IMR-90 (cell line): ENCODE data around the gene GNMT.

Experiments used
- CEBPB ChIP-seq: IDR thresholded peaks from 2 replicates; pipeline ENCODE4 v1.6.1; 2012; ENCODE audit warnings: low read depth, low read length, improper control_type of control experiment
- NFE2L2 ChIP-seq: fragments of 150-350 bp; IDR thresholded peaks from 2 replicates; pipeline ENCODE4 v1.6.1; 2016; ENCODE audit warnings: low read depth, mild to moderate bottlenecking, low read length
- SMC3 ChIP-seq: fragments of 150-350 bp; IDR thresholded peaks from 2 replicates; pipeline ENCODE4 v1.6.1; 2016; ENCODE audit warnings: low read depth, mild to moderate bottlenecking, antibody characterized with exemption, low read length, moderate library complexity
- TF ChIP-seq, protein P1 (sequence below): conservative IDR thresholded peaks from 2 replicates; pipeline ENCODE4 v1.5.1; 2012; ENCODE audit warnings: mild to moderate bottlenecking, low read depth, low read length, improper control_type of control experiment
- TF ChIP-seq, protein P2 (sequence below): fragments of 150-350 bp; IDR thresholded peaks from 2 replicates; pipeline ENCODE4 v1.6.1; 2016; ENCODE audit warnings: low read depth, mild to moderate bottlenecking, low read length, moderate library complexity, borderline replicate concordance

DNA sequence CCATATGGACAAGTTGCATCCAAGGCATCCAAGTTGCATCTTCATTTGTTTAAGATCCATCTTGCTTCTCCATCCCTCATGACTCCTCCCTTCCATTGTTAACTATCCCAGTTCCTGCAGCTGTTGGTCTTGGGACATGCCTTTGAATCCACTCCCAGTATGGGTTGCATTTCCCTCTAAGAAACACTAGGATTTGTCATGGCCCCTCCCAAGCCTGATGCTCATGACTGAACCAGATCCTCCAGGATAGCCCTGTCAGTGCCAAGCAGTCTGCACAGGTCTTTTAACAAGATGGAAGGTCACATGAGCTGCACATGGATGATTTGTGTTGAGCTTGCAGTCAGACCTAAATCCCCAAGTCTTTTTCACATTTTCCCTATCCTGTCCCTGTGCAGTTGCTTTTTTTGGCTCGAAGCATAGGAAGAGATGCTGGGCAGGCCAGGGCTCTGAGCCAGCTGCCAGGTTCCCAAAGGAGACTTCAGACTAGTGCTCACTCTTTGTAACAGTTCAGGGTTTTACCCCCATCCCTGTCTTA is 28.0 kb downstream of the GNMT start:
- TF ChIP-seq, protein P1, sequence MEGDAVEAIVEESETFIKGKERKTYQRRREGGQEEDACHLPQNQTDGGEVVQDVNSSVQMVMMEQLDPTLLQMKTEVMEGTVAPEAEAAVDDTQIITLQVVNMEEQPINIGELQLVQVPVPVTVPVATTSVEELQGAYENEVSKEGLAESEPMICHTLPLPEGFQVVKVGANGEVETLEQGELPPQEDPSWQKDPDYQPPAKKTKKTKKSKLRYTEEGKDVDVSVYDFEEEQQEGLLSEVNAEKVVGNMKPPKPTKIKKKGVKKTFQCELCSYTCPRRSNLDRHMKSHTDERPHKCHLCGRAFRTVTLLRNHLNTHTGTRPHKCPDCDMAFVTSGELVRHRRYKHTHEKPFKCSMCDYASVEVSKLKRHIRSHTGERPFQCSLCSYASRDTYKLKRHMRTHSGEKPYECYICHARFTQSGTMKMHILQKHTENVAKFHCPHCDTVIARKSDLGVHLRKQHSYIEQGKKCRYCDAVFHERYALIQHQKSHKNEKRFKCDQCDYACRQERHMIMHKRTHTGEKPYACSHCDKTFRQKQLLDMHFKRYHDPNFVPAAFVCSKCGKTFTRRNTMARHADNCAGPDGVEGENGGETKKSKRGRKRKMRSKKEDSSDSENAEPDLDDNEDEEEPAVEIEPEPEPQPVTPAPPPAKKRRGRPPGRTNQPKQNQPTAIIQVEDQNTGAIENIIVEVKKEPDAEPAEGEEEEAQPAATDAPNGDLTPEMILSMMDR, result no peak
- TF ChIP-seq CEBPB (no peak), NFE2L2 (no peak), SMC3 (no peak)
- TF ChIP-seq, protein P2, sequence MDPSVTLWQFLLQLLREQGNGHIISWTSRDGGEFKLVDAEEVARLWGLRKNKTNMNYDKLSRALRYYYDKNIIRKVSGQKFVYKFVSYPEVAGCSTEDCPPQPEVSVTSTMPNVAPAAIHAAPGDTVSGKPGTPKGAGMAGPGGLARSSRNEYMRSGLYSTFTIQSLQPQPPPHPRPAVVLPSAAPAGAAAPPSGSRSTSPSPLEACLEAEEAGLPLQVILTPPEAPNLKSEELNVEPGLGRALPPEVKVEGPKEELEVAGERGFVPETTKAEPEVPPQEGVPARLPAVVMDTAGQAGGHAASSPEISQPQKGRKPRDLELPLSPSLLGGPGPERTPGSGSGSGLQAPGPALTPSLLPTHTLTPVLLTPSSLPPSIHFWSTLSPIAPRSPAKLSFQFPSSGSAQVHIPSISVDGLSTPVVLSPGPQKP, result no peak
